HepG2 (cell line): ENCODE measurements around the gene PCSK6. TPM values are rescaled to one million over a fixed set of nuclear protein-coding genes. Genes with fewer than 3 reads are reported as not detected.

Experiments used
- ATF7-NPFF ChIP-seq: sonication (generic); formaldehyde crosslinking; IDR thresholded peaks from 2 replicates; pipeline ENCODE4 v1.8.1; 2023; ENCODE audit warnings: mild to moderate bottlenecking, low read depth, missing genetic modification reagents, moderate library complexity
- CEBPB ChIP-seq: IDR thresholded peaks from 2 replicates; pipeline ENCODE4 v1.6.1; 2011; ENCODE audit warnings: low read depth, low read length, improper control_type of control experiment, borderline replicate concordance
- HNRNPH1 ChIP-seq: fragments of 200-400 bp; formaldehyde crosslinking; optimal IDR thresholded peaks from 2 replicates; pipeline ENCODE3; 2017; ENCODE audit warnings: mild to moderate bottlenecking, low read depth, low read length
- KAT8 ChIP-seq: IDR thresholded peaks from 2 replicates; pipeline ENCODE4 v1.6.1; 2016; ENCODE audit warnings: missing genetic modification reagents, missing compliant biosample characterization
- KLF11 ChIP-seq: IDR thresholded peaks from 2 replicates; pipeline ENCODE4 v1.6.1; 2016; ENCODE audit warnings: missing compliant biosample characterization
- NFKBIZ ChIP-seq: IDR thresholded peaks from 2 replicates; pipeline ENCODE4 v1.6.1; 2018; ENCODE audit warnings: missing genetic modification reagents, missing compliant biosample characterization
- NR2C2 ChIP-seq: sonication (generic); formaldehyde crosslinking; IDR thresholded peaks from 2 replicates; pipeline ENCODE4 v1.4.0; 2020; ENCODE audit warnings: missing genetic modification reagents, mild to moderate bottlenecking, moderate library complexity, borderline replicate concordance
- PHF20 ChIP-seq: sonication (generic); formaldehyde crosslinking; IDR thresholded peaks from 2 replicates; pipeline ENCODE4 v1.5.0; 2020; ENCODE audit warnings: mild to moderate bottlenecking, missing genetic modification reagents
- PPARG ChIP-seq: conservative IDR thresholded peaks from 2 replicates; pipeline ENCODE4 v1.6.1; 2016; ENCODE audit warnings: missing biosample characterization, missing genetic modification reagents
- RARG ChIP-seq: sonication (generic); formaldehyde crosslinking; IDR thresholded peaks from 2 replicates; pipeline ENCODE4 v1.4.0; 2020; ENCODE audit warnings: low read depth, mild to moderate bottlenecking, missing genetic modification reagents
- RBM22 ChIP-seq: fragments of 200-400 bp; formaldehyde crosslinking; optimal IDR thresholded peaks from 2 replicates; pipeline ENCODE3; 2017; ENCODE audit warnings: mild to moderate bottlenecking, low read length, moderate library complexity
- RXRB ChIP-seq: IDR thresholded peaks from 2 replicates; pipeline ENCODE4 v1.6.1; 2016; ENCODE audit warnings: borderline replicate concordance, missing genetic modification reagents, missing compliant biosample characterization
- SKI ChIP-seq: fragments of 450-650 bp; IDR thresholded peaks from one replicate; pipeline ENCODE4 v1.6.1; 2018; ENCODE audit warnings: mild to moderate bottlenecking; ENCODE audit not compliant: partially characterized antibody
- SP2 ChIP-seq: sonication (generic); formaldehyde crosslinking; IDR thresholded peaks from 2 replicates; pipeline ENCODE4 v1.5.1; 2020; ENCODE audit warnings: mild to moderate bottlenecking, missing genetic modification reagents
- SRSF1 ChIP-seq: fragments of 200-400 bp; formaldehyde crosslinking; optimal IDR thresholded peaks from 2 replicates; pipeline ENCODE3; 2017; ENCODE audit warnings: mild to moderate bottlenecking, low read depth, low read length, moderate library complexity
- ZNF143 ChIP-seq: sonication (generic); formaldehyde crosslinking; IDR thresholded peaks from 2 replicates; pipeline ENCODE4 v1.4.0; 2020; ENCODE audit warnings: missing genetic modification reagents
- ZNF274 ChIP-seq: sonication (generic); formaldehyde crosslinking; IDR thresholded peaks from 2 replicates; pipeline ENCODE4 v1.5.1; 2020; ENCODE audit warnings: mild to moderate bottlenecking, missing genetic modification reagents
- ZNF546 ChIP-seq: sonication (generic); formaldehyde crosslinking; conservative IDR thresholded peaks from 2 replicates; pipeline ENCODE4 v1.8.1; 2023; ENCODE audit warnings: mild to moderate bottlenecking, missing genetic modification reagents
- ZNF589 ChIP-seq: sonication (generic); formaldehyde crosslinking; conservative IDR thresholded peaks from 2 replicates; pipeline ENCODE4 v1.8.0; 2022; ENCODE audit warnings: mild to moderate bottlenecking, moderate library complexity, missing genetic modification reagents
- polyA plus RNA-seq, 8 experiments: library from polyadenylated mRNA; depleted of rRNA in 3 of 8; stranded (reverse) in 7 of 8; unstranded in 1 of 8; fragments of >200 nt; fragmentation: Illumina TruSeq in 4 of 8; extraction: Trizol in 4 of 8; gene quantifications; 2 replicates each; pipeline versions ENCODE4 v1.2.1 to v1.2.3, GENCODE V29; 2011 to 2016; ENCODE audit warnings: low read depth in 4 of 8, missing spikeins in 1 of 8, mixed read lengths in 1 of 8; ENCODE audit not compliant: insufficient read depth in 1 of 8
- total RNA-seq, 5 experiments: library from RNA; depleted of rRNA; stranded (reverse); fragments of >200 nt; fragmentation: Illumina TruSeq; extraction: Trizol; gene quantifications; 2 replicates each; pipeline ENCODE4 v1.2.3, GENCODE V29; 2016; ENCODE audit warnings: low read depth in 1 of 5
- TF ChIP-seq, protein P1 (sequence below): sonication (generic); formaldehyde crosslinking; IDR thresholded peaks from 2 replicates; pipeline ENCODE4 v1.5.0; 2020; ENCODE audit warnings: mild to moderate bottlenecking, missing genetic modification reagents
- TF ChIP-seq, protein P2 (sequence below): sonication (generic); formaldehyde crosslinking; IDR thresholded peaks from 2 replicates; pipeline ENCODE4 v1.4.0; 2020; ENCODE audit warnings: mild to moderate bottlenecking, missing genetic modification reagents
- TF ChIP-seq, protein P3 (sequence below): sonication (generic); formaldehyde crosslinking; conservative IDR thresholded peaks from 2 replicates; pipeline ENCODE4 v1.4.0; 2020; ENCODE audit warnings: missing genetic modification reagents

Gene PCSK6
- total and polyA plus RNA-seq, 2 of the 13 experiments (the other 11 are each of a cell fraction or from before 2014, with no cell fraction given), result 56.5 to 155 TPM

DNA sequence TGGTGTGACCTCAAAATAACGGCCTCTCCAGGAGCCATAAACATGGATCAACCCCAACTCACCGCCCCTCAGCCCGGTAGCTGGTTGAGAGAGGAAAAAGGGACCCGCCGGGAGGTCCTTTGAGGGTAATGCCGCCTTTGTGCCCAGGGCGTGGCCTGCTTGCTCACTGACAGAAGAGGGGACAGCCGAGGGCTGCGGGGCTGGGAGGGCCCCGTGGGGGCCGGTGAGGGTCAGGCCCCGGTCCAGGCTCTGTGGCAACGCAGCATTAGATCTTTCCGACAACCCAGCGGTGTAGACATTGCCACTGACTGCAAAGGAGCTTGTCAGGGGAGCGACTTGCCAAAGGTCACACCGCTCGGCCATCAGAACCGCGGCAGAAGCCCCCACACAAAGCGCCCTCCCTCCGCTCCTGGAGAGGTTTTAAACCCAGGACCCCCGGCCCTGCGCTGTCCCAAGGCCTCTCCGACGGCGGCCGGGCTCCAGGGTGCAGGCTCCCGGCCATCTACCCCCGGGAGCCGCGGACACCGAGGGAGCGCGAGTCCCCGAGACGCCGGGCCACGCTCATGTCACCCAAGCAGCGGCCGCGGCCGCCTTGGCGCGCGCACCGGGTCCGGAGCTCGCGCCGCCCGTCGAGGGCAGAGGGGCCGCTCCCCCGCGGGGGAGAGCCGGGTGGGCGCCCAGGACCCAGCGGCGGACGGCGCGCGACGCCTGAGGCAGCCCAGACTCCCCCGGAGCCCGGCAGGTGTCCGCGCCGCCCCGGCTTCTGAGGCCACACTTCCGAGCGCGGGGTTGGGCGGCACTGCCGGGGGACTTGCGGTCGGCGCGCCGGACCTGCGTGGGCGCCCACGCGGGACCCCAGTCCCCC, 975 bp downstream of the PCSK6 start (continued):
- TF ChIP-seq, protein P1, sequence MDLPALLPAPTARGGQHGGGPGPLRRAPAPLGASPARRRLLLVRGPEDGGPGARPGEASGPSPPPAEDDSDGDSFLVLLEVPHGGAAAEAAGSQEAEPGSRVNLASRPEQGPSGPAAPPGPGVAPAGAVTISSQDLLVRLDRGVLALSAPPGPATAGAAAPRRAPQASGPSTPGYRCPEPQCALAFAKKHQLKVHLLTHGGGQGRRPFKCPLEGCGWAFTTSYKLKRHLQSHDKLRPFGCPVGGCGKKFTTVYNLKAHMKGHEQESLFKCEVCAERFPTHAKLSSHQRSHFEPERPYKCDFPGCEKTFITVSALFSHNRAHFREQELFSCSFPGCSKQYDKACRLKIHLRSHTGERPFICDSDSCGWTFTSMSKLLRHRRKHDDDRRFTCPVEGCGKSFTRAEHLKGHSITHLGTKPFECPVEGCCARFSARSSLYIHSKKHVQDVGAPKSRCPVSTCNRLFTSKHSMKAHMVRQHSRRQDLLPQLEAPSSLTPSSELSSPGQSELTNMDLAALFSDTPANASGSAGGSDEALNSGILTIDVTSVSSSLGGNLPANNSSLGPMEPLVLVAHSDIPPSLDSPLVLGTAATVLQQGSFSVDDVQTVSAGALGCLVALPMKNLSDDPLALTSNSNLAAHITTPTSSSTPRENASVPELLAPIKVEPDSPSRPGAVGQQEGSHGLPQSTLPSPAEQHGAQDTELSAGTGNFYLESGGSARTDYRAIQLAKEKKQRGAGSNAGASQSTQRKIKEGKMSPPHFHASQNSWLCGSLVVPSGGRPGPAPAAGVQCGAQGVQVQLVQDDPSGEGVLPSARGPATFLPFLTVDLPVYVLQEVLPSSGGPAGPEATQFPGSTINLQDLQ (CRISPR knock-in tag), result peak; percentile 57; the same call in 1 of the 2 replicates
- peak; percentile 69 for TF ChIP-seq SKI
- TF ChIP-seq, protein P2, sequence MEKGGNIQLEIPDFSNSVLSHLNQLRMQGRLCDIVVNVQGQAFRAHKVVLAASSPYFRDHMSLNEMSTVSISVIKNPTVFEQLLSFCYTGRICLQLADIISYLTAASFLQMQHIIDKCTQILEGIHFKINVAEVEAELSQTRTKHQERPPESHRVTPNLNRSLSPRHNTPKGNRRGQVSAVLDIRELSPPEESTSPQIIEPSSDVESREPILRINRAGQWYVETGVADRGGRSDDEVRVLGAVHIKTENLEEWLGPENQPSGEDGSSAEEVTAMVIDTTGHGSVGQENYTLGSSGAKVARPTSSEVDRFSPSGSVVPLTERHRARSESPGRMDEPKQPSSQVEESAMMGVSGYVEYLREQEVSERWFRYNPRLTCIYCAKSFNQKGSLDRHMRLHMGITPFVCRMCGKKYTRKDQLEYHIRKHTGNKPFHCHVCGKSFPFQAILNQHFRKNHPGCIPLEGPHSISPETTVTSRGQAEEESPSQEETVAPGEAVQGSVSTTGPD (CRISPR knock-in tag), result no peak
- TF ChIP-seq SRSF1, result peak; percentile 95
- TF ChIP-seq ZNF589 (CRISPR knock-in tag), result no peak
- TF ChIP-seq NR2C2, result no peak; the same call in 1 of the 2 replicates
- TF ChIP-seq PPARG (CRISPR knock-in tag), result no peak
- no peak for TF ChIP-seq RBM22
- peak; percentile 68 for TF ChIP-seq RXRB (CRISPR knock-in tag)
- TF ChIP-seq KLF11 (CRISPR knock-in tag), result no peak
- no peak for TF ChIP-seq RARG (CRISPR knock-in tag)
- no peak for TF ChIP-seq SP2
- no peak for TF ChIP-seq ZNF546 (CRISPR knock-in tag)
- no peak; the same call in 1 of the 2 replicates for TF ChIP-seq ZNF274 (CRISPR knock-in tag)
- TF ChIP-seq CEBPB, result peak; percentile 77; the same call in 1 of the 2 replicates
- TF ChIP-seq HNRNPH1, result no peak
- TF ChIP-seq ATF7-NPFF, result peak; percentile 26; the same call in 1 of the 2 replicates
- peak; percentile 14; the same call in 1 of the 2 replicates for TF ChIP-seq PHF20
- TF ChIP-seq, protein P3, sequence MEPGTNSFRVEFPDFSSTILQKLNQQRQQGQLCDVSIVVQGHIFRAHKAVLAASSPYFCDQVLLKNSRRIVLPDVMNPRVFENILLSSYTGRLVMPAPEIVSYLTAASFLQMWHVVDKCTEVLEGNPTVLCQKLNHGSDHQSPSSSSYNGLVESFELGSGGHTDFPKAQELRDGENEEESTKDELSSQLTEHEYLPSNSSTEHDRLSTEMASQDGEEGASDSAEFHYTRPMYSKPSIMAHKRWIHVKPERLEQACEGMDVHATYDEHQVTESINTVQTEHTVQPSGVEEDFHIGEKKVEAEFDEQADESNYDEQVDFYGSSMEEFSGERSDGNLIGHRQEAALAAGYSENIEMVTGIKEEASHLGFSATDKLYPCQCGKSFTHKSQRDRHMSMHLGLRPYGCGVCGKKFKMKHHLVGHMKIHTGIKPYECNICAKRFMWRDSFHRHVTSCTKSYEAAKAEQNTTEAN, result no peak
- TF ChIP-seq NFKBIZ (CRISPR knock-in tag), result no peak
- TF ChIP-seq ZNF143 (CRISPR knock-in tag), result no peak
- TF ChIP-seq KAT8, result no peak; the same call in 1 of the 2 replicates
